ENCODE measurements around the gene KCNQ4.

Gene KCNQ4

DNA sequence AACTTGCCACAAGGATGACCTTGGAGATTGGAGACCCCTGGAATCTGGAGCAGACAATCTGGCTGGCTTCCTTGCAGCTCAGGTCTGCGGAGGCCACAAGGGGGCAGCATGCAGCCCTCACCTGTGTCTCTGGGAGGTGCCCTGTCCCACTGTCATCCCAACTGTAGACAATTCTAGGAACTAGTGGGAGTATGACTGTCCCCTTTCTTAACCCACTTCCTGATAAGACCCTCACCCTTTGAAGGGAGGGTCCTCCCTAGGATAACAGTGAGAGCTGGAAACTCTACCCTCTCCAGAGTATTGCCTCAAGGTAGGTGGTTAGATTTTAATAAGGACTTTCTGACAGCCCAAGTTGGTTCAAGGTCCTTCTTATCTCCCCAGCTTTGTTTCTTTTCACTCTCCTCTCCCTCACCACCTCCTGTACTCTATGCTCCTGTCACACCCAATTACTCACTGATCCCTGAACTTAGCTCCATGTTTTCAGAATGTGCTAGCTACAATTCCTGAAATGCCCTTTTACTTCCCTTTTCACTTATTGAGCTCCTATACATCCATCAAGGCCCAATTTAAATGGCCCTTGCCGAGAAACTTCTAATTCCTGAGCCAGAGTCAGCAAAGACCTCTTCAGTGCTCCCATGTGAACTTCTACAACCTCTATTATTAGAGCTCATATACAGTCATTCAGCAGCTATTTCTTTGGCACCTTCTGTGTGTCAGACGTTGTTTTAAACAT, 9.2 kb upstream of the KCNQ4 start:
- ATAC-seq = peak; percentile 77
- peak; percentile 93 for TF ChIP-seq ZFP3 (CRISPR knock-in tag; IDR thresholded peaks at IDR 0.05)
- TF ChIP-seq, protein P1, sequence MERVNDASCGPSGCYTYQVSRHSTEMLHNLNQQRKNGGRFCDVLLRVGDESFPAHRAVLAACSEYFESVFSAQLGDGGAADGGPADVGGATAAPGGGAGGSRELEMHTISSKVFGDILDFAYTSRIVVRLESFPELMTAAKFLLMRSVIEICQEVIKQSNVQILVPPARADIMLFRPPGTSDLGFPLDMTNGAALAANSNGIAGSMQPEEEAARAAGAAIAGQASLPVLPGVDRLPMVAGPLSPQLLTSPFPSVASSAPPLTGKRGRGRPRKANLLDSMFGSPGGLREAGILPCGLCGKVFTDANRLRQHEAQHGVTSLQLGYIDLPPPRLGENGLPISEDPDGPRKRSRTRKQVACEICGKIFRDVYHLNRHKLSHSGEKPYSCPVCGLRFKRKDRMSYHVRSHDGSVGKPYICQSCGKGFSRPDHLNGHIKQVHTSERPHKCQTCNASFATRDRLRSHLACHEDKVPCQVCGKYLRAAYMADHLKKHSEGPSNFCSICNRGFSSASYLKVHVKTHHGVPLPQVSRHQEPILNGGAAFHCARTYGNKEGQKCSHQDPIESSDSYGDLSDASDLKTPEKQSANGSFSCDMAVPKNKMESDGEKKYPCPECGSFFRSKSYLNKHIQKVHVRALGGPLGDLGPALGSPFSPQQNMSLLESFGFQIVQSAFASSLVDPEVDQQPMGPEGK (CRISPR knock-in tag; IDR thresholded peaks at IDR 0.05; ENCODE audit: borderline replicate concordance) = no peak
- TF ChIP-seq TCF4 (CRISPR knock-in tag; IDR thresholded peaks at IDR 0.05; ENCODE audit: borderline replicate concordance) = no peak
- TF ChIP-seq PPARA (CRISPR knock-in tag; IDR thresholded peaks at IDR 0.05; ENCODE audit: borderline replicate concordance) = no peak

DNA sequence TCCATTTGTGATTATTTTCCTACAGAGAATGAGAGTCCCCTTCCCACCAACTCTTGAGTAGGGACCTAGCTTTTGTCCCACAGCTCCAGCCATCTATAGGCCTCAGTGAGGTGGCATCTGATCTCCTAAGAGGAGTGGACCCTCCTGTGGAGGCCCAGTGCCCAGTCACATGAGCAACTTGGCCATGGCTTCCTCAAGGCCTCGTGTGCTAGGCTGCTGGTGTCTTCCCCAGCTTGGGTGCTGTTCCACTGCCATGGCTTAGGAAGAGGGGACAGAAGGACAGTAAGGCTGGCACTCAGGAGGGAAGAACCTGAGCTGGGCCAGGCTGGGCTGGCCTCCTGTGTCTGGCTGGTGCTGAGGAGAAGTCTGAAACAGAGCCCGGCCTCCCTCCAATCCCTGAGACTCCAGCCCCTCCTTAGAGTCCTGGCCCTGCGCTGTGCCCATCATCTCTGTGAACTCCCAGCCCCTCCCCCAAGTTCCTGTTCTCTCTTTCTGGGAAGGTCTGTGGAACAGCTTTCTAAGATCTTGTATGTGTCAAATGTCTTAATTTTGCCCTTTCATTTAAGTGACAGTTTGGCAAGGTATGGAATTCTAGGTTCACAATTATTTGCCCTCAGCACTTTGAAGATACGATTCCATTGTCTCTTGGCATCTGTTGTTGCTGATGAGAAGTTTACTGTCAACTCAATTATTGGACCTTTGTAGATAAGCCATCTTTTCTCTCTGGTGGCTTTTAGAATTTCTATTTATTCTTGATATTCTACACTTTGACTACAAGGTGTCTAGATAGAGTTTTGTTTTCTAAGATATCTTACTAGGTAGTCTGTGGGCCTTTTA, 7.1 kb upstream of the KCNQ4 start:
- no peak for TF ChIP-seq ESRRG (CRISPR knock-in tag; IDR thresholded peaks at IDR 0.05)
- no peak for TF ChIP-seq ZNF8 (CRISPR knock-in tag; IDR thresholded peaks at IDR 0.05)
- TF ChIP-seq GLIS3 (CRISPR knock-in tag; IDR thresholded peaks at IDR 0.05) = no peak
- TF ChIP-seq ZNF565 (CRISPR knock-in tag; conservative IDR thresholded peaks at IDR 0.05; ENCODE audit: low read depth) = no peak
- TF ChIP-seq ZFP30 (CRISPR knock-in tag; IDR thresholded peaks at IDR 0.05) = no peak
- TF ChIP-seq CSDC2 (CRISPR knock-in tag; IDR thresholded peaks at IDR 0.05) = no peak
- no peak for TF ChIP-seq RARB (CRISPR knock-in tag; IDR thresholded peaks at IDR 0.05)
- no peak for TF ChIP-seq ZNF70 (CRISPR knock-in tag; IDR thresholded peaks at IDR 0.05)
- TF ChIP-seq, protein P2, sequence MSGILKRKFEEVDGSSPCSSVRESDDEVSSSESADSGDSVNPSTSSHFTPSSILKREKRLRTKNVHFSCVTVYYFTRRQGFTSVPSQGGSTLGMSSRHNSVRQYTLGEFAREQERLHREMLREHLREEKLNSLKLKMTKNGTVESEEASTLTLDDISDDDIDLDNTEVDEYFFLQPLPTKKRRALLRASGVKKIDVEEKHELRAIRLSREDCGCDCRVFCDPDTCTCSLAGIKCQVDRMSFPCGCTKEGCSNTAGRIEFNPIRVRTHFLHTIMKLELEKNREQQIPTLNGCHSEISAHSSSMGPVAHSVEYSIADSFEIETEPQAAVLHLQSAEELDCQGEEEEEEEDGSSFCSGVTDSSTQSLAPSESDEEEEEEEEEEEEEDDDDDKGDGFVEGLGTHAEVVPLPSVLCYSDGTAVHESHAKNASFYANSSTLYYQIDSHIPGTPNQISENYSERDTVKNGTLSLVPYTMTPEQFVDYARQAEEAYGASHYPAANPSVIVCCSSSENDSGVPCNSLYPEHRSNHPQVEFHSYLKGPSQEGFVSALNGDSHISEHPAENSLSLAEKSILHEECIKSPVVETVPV (CRISPR knock-in tag; IDR thresholded peaks at IDR 0.05) = no peak
- TF ChIP-seq TOX (CRISPR knock-in tag; IDR thresholded peaks at IDR 0.05; ENCODE audit: borderline replicate concordance) = no peak
- TF ChIP-seq ZFP3 (CRISPR knock-in tag; IDR thresholded peaks at IDR 0.05) = no peak
- TF ChIP-seq OSR1 (CRISPR knock-in tag; IDR thresholded peaks at IDR 0.05) = no peak
- TF ChIP-seq, protein P1 (CRISPR knock-in tag; IDR thresholded peaks at IDR 0.05; ENCODE audit: borderline replicate concordance) = no peak
- no peak for ATAC-seq

DNA sequence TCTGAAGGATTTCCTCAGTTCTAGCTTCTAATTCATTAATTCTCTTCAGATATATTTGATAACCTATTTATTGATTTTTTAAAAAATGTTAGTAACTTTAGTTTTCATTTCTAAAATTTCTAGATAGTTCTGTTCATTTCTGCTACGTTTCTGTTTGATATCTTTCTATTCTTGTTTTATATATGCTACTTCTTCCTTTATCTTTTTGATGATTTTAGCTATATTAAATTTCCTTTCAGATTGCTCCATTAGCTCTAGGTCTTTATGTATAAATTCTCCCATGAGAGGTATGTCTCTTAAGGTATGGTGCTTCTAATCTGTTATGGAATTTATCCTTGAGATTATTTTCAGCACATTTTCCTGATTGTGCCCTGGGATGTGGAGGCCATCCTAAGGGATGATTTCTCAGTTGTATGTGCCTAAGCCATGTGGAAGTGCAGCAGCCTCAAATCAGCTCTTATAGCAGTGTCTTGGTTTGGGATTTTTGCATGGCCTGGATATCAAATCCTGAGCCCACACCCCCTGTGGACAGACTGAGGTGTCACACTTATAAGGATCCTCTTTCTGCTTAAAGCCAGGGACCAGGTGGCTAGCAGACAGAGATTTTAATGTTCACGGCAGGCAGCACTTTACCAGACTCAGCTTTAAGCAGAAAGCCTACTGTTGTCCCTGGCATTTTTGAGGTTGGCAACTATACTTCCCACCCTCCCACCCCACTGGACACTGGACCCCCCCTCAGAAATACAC, 6.2 kb upstream of the KCNQ4 start:
- no peak for ATAC-seq
- TF ChIP-seq BACH2 (CRISPR knock-in tag; IDR thresholded peaks at IDR 0.05; ENCODE audit: borderline replicate concordance) = no peak
- no peak for TF ChIP-seq ZNF8 (CRISPR knock-in tag; IDR thresholded peaks at IDR 0.05)
- no peak for TF ChIP-seq ESRRG (CRISPR knock-in tag; IDR thresholded peaks at IDR 0.05)
- TF ChIP-seq ZC3H10 (CRISPR knock-in tag; IDR thresholded peaks at IDR 0.05) = no peak

DNA sequence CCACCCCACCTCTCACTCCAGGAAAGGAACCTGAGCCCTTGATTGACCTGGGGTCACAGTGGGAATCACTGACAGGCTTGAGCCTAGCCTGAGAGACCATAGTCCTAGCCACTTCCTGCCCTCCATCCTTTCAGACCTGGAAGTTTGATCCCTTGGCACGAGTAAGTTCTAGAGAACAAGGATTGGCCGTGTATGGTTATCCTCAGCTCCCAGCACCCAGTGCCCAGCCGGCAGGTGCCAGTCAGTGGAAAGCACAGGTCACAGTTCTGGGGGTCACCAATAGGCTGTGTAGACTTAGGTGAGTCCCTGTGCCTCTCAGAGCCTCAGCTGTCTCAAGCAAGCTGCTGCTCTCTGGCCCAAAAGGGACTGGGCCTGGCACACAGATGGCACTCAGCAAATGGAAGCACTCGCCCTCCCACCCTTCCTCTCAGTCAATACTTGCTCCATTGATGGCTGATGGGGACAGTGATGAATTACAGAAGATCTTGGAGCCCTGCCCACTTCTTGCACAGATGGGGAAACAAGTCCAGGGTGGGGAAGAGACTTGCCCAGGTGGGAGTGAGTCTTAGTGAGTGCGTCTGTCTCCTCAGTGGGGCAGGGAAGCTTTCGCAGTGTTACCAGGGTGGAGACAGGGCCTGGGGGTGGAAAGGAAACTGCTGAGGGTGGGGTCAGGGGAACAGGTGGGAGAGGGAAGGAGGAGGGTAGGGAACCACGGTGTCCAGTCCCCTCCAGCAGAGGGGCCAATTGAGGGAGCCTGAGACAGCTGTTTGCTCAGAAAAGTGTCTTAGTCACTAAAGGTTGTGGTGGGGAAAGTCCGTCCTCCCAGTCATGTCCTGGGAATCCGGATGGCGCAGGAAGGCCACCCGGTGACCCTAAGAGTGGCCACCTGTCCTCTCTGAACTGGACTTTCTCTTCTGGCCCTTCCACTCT, 2.6 kb upstream of the KCNQ4 start:
- TF ChIP-seq, protein P3, sequence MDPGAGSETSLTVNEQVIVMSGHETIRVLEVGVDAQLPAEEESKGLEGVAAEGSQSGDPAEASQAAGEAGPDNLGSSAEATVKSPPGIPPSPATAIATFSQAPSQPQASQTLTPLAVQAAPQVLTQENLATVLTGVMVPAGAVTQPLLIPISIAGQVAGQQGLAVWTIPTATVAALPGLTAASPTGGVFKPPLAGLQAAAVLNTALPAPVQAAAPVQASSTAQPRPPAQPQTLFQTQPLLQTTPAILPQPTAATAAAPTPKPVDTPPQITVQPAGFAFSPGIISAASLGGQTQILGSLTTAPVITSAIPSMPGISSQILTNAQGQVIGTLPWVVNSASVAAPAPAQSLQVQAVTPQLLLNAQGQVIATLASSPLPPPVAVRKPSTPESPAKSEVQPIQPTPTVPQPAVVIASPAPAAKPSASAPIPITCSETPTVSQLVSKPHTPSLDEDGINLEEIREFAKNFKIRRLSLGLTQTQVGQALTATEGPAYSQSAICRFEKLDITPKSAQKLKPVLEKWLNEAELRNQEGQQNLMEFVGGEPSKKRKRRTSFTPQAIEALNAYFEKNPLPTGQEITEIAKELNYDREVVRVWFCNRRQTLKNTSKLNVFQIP (CRISPR knock-in tag; IDR thresholded peaks at IDR 0.05; ENCODE audit: borderline replicate concordance, low read depth) = no peak
- TF ChIP-seq, protein P4, sequence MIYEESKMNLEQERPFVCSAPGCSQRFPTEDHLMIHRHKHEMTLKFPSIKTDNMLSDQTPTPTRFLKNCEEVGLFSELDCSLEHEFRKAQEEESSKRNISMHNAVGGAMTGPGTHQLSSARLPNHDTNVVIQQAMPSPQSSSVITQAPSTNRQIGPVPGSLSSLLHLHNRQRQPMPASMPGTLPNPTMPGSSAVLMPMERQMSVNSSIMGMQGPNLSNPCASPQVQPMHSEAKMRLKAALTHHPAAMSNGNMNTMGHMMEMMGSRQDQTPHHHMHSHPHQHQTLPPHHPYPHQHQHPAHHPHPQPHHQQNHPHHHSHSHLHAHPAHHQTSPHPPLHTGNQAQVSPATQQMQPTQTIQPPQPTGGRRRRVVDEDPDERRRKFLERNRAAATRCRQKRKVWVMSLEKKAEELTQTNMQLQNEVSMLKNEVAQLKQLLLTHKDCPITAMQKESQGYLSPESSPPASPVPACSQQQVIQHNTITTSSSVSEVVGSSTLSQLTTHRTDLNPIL (CRISPR knock-in tag; IDR thresholded peaks at IDR 0.05; ENCODE audit: low read depth) = no peak
- no peak for TF ChIP-seq ESRRG (CRISPR knock-in tag; IDR thresholded peaks at IDR 0.05)
- no peak for ATAC-seq
